ENCODE data around the gene GALNT8.

Gene GALNT8

DNA sequence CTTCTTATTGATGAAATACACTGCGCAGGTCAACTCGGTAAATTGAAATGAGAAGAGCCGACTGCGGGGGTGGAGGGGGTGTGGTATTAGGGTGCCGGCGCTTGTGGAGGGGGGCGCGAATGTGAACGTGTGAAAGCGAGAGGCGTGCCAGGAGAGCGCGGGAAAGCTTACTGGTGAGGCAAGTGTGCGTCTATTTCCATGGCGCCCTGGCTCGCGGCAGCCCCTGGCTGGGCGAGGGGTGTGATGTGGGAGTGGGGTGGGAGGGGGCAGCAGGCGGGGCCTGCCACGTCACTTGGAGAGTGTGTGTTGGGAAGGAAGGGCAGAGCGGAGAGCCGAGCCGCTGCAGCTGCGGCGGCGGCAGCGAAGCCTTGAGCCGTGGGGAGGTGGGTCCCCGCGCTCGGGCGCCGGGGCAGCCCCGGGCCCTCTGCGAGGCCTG lies 88.8 kb downstream of the GALNT8 start:
- no peak overlapping the region for H3K27ac ChIP-seq (ENCODE audit: low read depth, low read length)
- H3K9ac ChIP-seq (ENCODE audit: low read length) = no peak overlapping the region
- peaks cover 7% of the 10 kb centered on the region for H3K27me3 ChIP-seq (ENCODE audit: control insufficient read depth, insufficient read depth, low read length)

DNA sequence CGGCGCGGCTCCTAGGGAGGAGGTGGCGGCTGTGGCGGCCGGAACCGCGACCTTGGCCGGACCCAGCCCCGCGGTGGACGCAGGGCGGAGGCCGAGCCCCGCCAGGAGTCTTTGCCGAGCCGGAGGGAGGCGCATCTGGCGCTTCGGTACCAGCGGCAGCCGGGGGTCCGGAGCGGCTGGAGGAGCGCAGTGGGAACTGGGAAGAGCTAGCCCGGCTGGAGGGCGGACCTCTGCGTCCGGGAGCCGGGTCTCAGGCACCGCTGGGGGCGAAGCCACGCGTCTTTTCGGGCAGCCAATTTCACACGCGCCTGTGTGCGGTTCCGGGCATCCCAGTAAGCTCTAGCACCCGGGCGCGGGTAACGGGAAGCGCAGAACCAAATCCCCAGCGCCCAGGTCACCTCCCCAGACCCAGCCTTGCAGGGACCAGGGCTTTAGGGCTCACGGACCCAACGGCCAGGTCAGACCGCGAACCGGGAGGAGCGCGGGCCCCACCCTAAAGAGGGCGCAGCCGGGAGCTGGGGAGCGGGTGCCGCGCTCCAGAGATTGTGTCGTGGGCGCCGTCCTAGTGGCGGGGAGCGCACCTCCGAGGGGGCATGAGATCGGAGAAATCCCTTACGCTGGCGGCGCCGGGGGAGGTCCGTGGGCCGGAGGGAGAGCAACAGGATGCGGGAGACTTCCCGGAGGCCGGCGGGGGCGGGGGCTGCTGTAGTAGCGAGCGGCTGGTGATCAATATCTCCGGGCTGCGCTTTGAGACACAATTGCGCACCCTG lies 89.4 kb downstream of the GALNT8 start:
- Histone ChIP-seq H3K27me3 (ENCODE audit: control insufficient read depth, insufficient read depth, low read length) (peaks cover 7% of the 10 kb centered on the region), H3K4me1 (ENCODE audit: control insufficient read depth, insufficient read depth, low read length) (no peaks in the 10 kb centered on the region), H3K36me3 (ENCODE audit: control insufficient read depth, insufficient read depth, low read length) (no peaks in the 10 kb centered on the region), H3K9ac (ENCODE audit: low read length) (no peak overlapping the region), H3K4me3 (ENCODE audit: low read length) (peak overlapping the region; percentile 55), H3K27ac (ENCODE audit: low read depth, low read length) (no peak overlapping the region)

More for the DNA sequence above, 88.8 kb downstream of the GALNT8 start:
- no peaks in the 10 kb centered on the region for H3K36me3 ChIP-seq (ENCODE audit: control insufficient read depth, insufficient read depth, low read length)
- H3K4me1 ChIP-seq (ENCODE audit: control insufficient read depth, insufficient read depth, low read length) = no peaks in the 10 kb centered on the region
- peak overlapping the region; percentile 55 for H3K4me3 ChIP-seq (ENCODE audit: low read length)

DNA sequence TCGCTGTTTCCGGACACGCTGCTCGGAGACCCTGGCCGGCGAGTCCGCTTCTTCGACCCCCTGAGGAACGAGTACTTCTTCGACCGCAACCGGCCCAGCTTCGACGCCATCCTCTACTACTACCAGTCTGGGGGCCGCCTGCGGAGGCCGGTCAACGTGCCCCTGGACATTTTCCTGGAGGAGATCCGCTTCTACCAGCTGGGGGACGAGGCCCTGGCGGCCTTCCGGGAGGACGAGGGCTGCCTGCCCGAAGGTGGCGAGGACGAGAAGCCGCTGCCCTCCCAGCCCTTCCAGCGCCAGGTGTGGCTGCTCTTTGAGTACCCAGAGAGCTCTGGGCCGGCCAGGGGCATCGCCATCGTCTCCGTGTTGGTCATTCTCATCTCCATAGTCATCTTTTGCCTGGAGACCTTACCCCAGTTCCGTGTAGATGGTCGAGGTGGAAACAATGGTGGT lies 90.0 kb downstream of the GALNT8 start:
- Histone ChIP-seq H3K4me3 (ENCODE audit: low read length) (no peak overlapping the region), H3K27ac (ENCODE audit: low read depth, low read length) (no peak overlapping the region), H3K9ac (ENCODE audit: low read length) (no peak overlapping the region), H3K36me3 (ENCODE audit: control insufficient read depth, insufficient read depth, low read length) (no peaks in the 10 kb centered on the region), H3K4me1 (ENCODE audit: control insufficient read depth, insufficient read depth, low read length) (no peaks in the 10 kb centered on the region), H3K27me3 (ENCODE audit: control insufficient read depth, insufficient read depth, low read length) (peaks cover 7% of the 10 kb centered on the region)

DNA sequence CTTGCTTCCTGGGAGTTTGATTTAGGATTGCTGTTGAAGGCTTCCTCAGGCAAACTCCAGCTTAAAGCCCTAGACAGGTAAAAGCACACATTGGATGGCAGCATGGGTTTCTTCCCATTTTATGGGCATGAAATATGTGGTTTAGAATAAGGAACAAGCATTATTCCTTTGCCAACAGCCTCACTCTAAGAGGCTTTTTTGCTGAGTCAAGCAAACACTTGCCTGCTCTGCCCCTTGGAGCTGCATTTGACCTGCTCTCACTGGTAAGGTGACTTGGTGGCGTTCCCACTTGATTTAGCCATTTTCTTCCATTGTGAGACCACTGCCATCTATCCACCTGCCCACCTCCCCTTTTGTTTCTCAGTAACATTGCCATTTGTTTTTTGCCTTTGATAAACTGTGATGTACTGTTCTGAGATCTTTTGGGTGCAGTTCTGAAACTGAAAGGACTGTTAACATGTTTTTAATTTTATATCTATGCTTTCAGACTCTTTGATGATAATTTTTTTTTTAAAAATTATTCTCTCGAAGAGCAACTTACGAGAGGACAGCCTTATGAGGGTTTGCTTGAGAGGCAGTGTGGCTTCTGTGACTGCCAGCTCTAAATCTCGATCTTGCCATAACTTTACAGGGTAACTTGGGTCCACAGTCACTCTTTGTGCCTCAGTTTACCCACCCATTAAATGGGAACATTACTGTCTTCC lies 92.6 kb downstream of the GALNT8 start:
- Histone ChIP-seq H3K9ac (ENCODE audit: low read length) (no peak overlapping the region), H3K4me3 (ENCODE audit: low read length) (no peak overlapping the region), H3K27ac (ENCODE audit: low read depth, low read length) (no peak overlapping the region), H3K27me3 (ENCODE audit: control insufficient read depth, insufficient read depth, low read length) (peaks cover 7% of the 10 kb centered on the region), H3K4me1 (ENCODE audit: control insufficient read depth, insufficient read depth, low read length) (no peaks in the 10 kb centered on the region), H3K36me3 (ENCODE audit: control insufficient read depth, insufficient read depth, low read length) (no peaks in the 10 kb centered on the region)

DNA sequence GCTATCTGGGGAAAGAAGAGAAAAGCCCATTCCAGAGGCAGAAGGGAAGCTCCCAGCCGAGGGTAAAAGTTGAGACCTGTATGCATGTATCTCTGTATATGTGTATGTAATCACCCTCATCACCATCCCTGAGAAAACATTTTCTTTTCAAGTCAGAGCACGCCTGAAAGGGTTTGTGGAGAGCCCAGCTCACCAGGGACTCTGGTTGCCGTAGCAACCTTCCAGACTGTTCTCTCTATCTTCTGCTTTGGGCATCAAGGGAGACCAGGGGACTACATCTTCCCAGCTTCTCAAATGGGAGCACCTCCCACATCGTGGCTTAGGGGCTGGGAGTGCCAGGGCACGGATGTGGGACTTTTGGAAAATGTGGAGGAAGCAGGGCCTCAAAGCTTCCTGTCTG lies 93.5 kb downstream of the GALNT8 start:
- peaks cover 7% of the 10 kb centered on the region for H3K27me3 ChIP-seq (ENCODE audit: control insufficient read depth, insufficient read depth, low read length)
- no peak overlapping the region for H3K4me3 ChIP-seq (ENCODE audit: low read length)
- no peak overlapping the region for H3K9ac ChIP-seq (ENCODE audit: low read length)
- H3K36me3 ChIP-seq (ENCODE audit: control insufficient read depth, insufficient read depth, low read length) = no peaks in the 10 kb centered on the region
- no peak overlapping the region for H3K27ac ChIP-seq (ENCODE audit: low read depth, low read length)
- H3K4me1 ChIP-seq (ENCODE audit: control insufficient read depth, insufficient read depth, low read length) = no peaks in the 10 kb centered on the region

DNA sequence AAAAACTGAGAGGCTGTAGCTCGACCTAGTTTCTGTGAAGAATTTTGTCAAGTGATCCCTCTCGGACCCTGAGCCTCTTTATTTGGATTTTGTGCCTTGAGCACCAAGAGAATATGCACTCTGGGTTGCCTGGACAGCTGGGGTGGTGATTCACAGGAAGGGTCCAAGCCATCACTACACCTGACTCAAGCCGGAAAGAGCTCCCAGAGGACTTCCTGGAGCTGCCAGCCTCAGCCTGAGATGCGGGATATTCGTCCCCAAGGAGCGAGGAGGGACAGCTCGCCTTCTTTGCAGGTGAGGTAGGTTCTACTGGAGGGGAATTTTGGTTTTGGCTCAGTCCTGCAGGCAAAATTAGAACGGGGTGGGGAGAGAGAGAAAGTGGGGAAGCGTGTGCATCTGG lies 94.3 kb downstream of the GALNT8 start:
- peaks cover 7% of the 10 kb centered on the region for H3K27me3 ChIP-seq (ENCODE audit: control insufficient read depth, insufficient read depth, low read length)
- no peaks in the 10 kb centered on the region for H3K4me1 ChIP-seq (ENCODE audit: control insufficient read depth, insufficient read depth, low read length)
- H3K27ac ChIP-seq (ENCODE audit: low read depth, low read length) = no peak overlapping the region
- no peak overlapping the region for H3K4me3 ChIP-seq (ENCODE audit: low read length)
- no peaks in the 10 kb centered on the region for H3K36me3 ChIP-seq (ENCODE audit: control insufficient read depth, insufficient read depth, low read length)
- no peak overlapping the region for H3K9ac ChIP-seq (ENCODE audit: low read length)

DNA sequence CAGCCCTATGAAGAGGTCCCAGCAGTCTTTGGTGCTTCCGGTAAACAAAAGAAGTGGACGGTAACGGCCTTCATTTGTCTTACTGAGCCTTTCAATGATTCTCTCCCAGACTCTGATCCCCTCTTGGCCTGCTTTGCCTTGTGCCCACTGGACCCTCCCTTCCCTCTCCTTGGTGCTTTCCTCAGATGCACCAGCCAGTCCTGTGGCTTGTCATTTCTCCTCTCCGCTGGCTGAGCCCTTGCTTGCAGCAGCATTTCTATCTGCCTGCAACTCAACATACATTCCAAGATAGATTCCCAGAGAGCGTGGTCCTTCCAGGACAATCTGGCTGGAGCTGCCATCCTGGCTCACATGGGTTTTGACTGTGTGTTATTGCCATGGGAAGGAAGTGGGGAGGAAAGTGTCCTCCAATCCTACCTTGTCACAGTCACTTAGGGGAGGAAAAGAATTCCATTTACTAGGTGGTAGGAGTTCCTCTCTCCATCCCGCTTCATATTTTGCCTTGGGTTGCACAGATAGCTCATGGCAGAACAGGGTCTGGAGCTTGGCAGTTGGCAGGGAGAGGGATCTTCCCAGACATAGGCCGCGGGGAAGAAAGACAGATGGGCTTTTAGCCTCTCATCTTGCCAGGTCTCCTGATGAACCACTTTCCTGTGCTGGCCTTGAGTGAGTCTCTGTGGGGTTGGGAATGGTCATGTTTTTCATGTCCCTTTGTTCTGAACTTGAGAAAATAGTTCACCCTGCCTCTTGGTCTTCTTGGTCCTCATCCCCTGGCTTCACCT lies 96.7 kb downstream of the GALNT8 start:
- no peak overlapping the region for H3K27ac ChIP-seq (ENCODE audit: low read depth, low read length)
- no peak overlapping the region for H3K4me3 ChIP-seq (ENCODE audit: low read length)

DNA sequence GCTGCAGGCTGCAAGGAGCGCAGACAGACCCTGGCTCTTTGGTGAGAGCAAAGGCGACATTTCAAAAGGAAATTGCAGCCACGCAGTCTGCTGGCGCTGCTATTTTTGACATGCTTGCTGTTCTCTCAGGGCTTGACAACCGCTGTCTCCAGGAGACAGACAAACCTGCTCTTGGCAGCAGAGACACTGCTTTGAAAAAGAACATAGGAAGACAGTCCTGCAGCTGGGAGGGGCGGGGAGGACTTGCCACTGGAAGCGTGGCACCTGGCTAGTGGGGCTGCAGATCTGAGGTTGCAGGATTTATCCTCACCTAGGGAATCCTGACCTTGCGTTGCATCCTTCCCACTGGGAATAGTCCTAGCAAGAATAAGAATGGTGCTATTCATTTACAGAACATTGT lies 97.7 kb downstream of the GALNT8 start:
- H3K9ac ChIP-seq (ENCODE audit: low read length) = no peak overlapping the region
- H3K27me3 ChIP-seq (ENCODE audit: control insufficient read depth, insufficient read depth, low read length) = no peaks in the 10 kb centered on the region
- no peak overlapping the region for H3K27ac ChIP-seq (ENCODE audit: low read depth, low read length)
- H3K4me1 ChIP-seq (ENCODE audit: control insufficient read depth, insufficient read depth, low read length) = no peaks in the 10 kb centered on the region
- no peak overlapping the region for H3K4me3 ChIP-seq (ENCODE audit: low read length)
- no peaks in the 10 kb centered on the region for H3K36me3 ChIP-seq (ENCODE audit: control insufficient read depth, insufficient read depth, low read length)

More for the DNA sequence above, 96.7 kb downstream of the GALNT8 start:
- Histone ChIP-seq H3K9ac (ENCODE audit: low read length) (no peak overlapping the region), H3K4me1 (ENCODE audit: control insufficient read depth, insufficient read depth, low read length) (no peaks in the 10 kb centered on the region), H3K27me3 (ENCODE audit: control insufficient read depth, insufficient read depth, low read length) (no peaks in the 10 kb centered on the region), H3K36me3 (ENCODE audit: control insufficient read depth, insufficient read depth, low read length) (no peaks in the 10 kb centered on the region)

DNA sequence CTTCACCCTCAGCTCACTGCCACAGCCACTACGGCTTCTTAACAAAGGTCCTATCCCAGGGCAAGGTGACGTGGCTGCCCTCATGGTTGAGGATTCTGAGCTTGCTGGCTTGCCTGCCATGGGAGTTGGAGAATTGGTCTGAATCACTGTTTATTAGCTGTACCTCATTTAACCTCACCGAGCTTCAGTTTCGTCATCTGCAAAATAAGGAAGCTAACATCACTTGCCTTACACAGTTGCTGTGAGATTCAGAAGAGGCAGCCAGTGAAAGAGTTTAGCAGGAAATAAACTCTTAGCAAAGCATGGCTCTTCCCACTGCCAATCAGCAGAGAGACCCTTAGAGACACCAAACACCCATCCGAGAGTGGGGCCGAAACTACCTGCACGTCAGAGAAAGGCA lies 99.5 kb downstream of the GALNT8 start:
- Histone ChIP-seq H3K4me3 (ENCODE audit: low read length) (no peak overlapping the region), H3K27ac (ENCODE audit: low read depth, low read length) (peak overlapping the region; percentile 21), H3K9ac (ENCODE audit: low read length) (no peak overlapping the region), H3K36me3 (ENCODE audit: control insufficient read depth, insufficient read depth, low read length) (no peaks in the 10 kb centered on the region), H3K27me3 (ENCODE audit: control insufficient read depth, insufficient read depth, low read length) (no peaks in the 10 kb centered on the region), H3K4me1 (ENCODE audit: control insufficient read depth, insufficient read depth, low read length) (no peaks in the 10 kb centered on the region)

DNA sequence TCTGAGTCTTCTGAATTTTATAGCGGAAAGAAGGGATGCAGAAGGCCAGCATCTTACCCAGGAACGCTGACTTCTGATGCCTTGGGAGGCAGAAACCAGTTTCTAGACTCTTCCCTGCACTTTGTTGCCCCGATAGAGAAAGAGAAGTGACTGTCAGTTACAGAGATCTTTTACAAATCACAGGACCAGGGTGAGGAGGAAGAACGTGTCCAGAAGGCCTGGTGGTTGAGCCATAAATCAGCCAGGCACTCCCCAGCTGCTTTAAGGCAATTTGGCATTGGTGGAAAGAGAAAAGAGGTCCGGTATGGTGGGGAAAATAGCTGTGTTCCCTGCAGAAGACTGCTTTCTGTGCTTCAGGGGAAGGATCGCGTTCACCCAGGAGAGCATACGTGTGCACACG lies 100.8 kb downstream of the GALNT8 start:
- no peaks in the 10 kb centered on the region for H3K27me3 ChIP-seq (ENCODE audit: control insufficient read depth, insufficient read depth, low read length)

More for the DNA sequence above, 100.8 kb downstream of the GALNT8 start:
- no peaks in the 10 kb centered on the region for H3K4me1 ChIP-seq (ENCODE audit: control insufficient read depth, insufficient read depth, low read length)
- no peak overlapping the region for H3K4me3 ChIP-seq (ENCODE audit: low read length)
- no peaks in the 10 kb centered on the region for H3K36me3 ChIP-seq (ENCODE audit: control insufficient read depth, insufficient read depth, low read length)
- no peak overlapping the region for H3K9ac ChIP-seq (ENCODE audit: low read length)
- no peak overlapping the region for H3K27ac ChIP-seq (ENCODE audit: low read depth, low read length)
